HEK293 (cell line): ENCODE results near the gene ZBTB22.

ENCODE experiments used
- BCL11B ChIP-seq: fragments of 450-650 bp; formaldehyde crosslinking; IDR thresholded peaks from 2 replicates; pipeline ENCODE4 v1.5.1; 2016; ENCODE audit warnings: low read depth, missing biosample characterization, missing genetic modification characterization
- HIC1 ChIP-seq: fragments of 450-650 bp; formaldehyde crosslinking; IDR thresholded peaks from 2 replicates; pipeline ENCODE4 v1.5.1; 2016; ENCODE audit warnings: missing biosample characterization, missing genetic modification characterization
- HOXC10 ChIP-seq: sonication (generic); formaldehyde crosslinking; IDR thresholded peaks from 2 replicates; pipeline ENCODE4 v1.8.1; 2023; ENCODE audit warnings: mild to moderate bottlenecking, missing genetic modification reagents
- PRDM6 ChIP-seq: fragments of 450-650 bp; formaldehyde crosslinking; IDR thresholded peaks from 2 replicates; pipeline ENCODE4 v1.5.1; 2017; ENCODE audit warnings: missing biosample characterization, missing genetic modification characterization
- SP3 ChIP-seq: fragments of 450-650 bp; formaldehyde crosslinking; IDR thresholded peaks from 2 replicates; pipeline ENCODE4 v1.5.1; 2016; ENCODE audit warnings: missing biosample characterization, missing genetic modification characterization
- SP7 ChIP-seq: fragments of 450-650 bp; formaldehyde crosslinking; IDR thresholded peaks from 2 replicates; pipeline ENCODE4 v1.5.1; 2016; ENCODE audit warnings: missing biosample characterization, missing genetic modification characterization
- TCF7L2 ChIP-seq: IDR thresholded peaks from 2 replicates; pipeline ENCODE4 v1.6.1; 2011; ENCODE audit warnings: low read depth, mild to moderate bottlenecking, inconsistent platforms, low read length, moderate library complexity, borderline replicate concordance
- ZBTB49 ChIP-seq: fragments of 450-650 bp; formaldehyde crosslinking; IDR thresholded peaks from 2 replicates; pipeline ENCODE4 v1.5.1; 2016; ENCODE audit warnings: missing biosample characterization, missing genetic modification characterization, low read depth
- ZNF157 ChIP-seq: fragments of 450-650 bp; formaldehyde crosslinking; IDR thresholded peaks from 2 replicates; pipeline ENCODE4 v1.5.1; 2016; ENCODE audit warnings: missing biosample characterization, missing genetic modification characterization
- ZNF211 ChIP-seq: fragments of 450-650 bp; formaldehyde crosslinking; IDR thresholded peaks from 2 replicates; pipeline ENCODE4 v1.5.1; 2016; ENCODE audit warnings: low read depth, missing biosample characterization, missing genetic modification characterization
- ZNF23 ChIP-seq: fragments of 450-650 bp; formaldehyde crosslinking; IDR thresholded peaks from 2 replicates; pipeline ENCODE4 v1.5.1; 2016; ENCODE audit warnings: missing biosample characterization, missing genetic modification characterization, borderline replicate concordance
- ZNF239 ChIP-seq: fragments of 450-650 bp; formaldehyde crosslinking; IDR thresholded peaks from 2 replicates; pipeline ENCODE4 v1.5.1; 2016; ENCODE audit warnings: missing biosample characterization, missing genetic modification characterization
- ZNF280D ChIP-seq: fragments of 450-650 bp; formaldehyde crosslinking; IDR thresholded peaks from 2 replicates; pipeline ENCODE4 v1.5.1; 2016; ENCODE audit warnings: missing biosample characterization, missing genetic modification characterization
- ZNF398 ChIP-seq: fragments of 450-650 bp; formaldehyde crosslinking; IDR thresholded peaks from 2 replicates; pipeline ENCODE4 v1.5.1; 2017; ENCODE audit warnings: missing biosample characterization, missing genetic modification characterization
- ZNF426 ChIP-seq: fragments of 450-650 bp; formaldehyde crosslinking; IDR thresholded peaks from 2 replicates; pipeline ENCODE4 v1.5.1; 2017; ENCODE audit warnings: missing biosample characterization, missing genetic modification characterization, mild to moderate bottlenecking, inconsistent platforms, moderate library complexity
- ZNF48 ChIP-seq: fragments of 450-650 bp; formaldehyde crosslinking; IDR thresholded peaks from 2 replicates; pipeline ENCODE4 v1.5.1; 2016; ENCODE audit warnings: missing biosample characterization, missing genetic modification characterization
- ZNF747 ChIP-seq: fragments of 450-650 bp; formaldehyde crosslinking; IDR thresholded peaks from 2 replicates; pipeline ENCODE4 v1.5.1; 2016; ENCODE audit warnings: missing biosample characterization, missing genetic modification characterization
- ZSCAN18 ChIP-seq: fragments of 450-650 bp; formaldehyde crosslinking; IDR thresholded peaks from 2 replicates; pipeline ENCODE4 v1.5.1; 2016; ENCODE audit warnings: missing biosample characterization, missing genetic modification characterization
- ZXDB ChIP-seq: fragments of 450-650 bp; formaldehyde crosslinking; IDR thresholded peaks from 2 replicates; pipeline ENCODE4 v1.5.1; 2016; ENCODE audit warnings: missing biosample characterization, missing genetic modification characterization
- TF ChIP-seq, protein P1 (sequence below): fragments of 450-650 bp; formaldehyde crosslinking; IDR thresholded peaks from 2 replicates; pipeline ENCODE4 v1.5.1; 2016; ENCODE audit warnings: missing biosample characterization, missing genetic modification characterization
- TF ChIP-seq, protein P2 (sequence below): fragments of 450-650 bp; formaldehyde crosslinking; IDR thresholded peaks from 2 replicates; pipeline ENCODE4 v1.5.1; 2016; ENCODE audit warnings: missing biosample characterization, missing genetic modification characterization
- TF ChIP-seq, protein P3 (sequence below): fragments of 450-650 bp; formaldehyde crosslinking; IDR thresholded peaks from 2 replicates; pipeline ENCODE4; 2016; ENCODE audit warnings: missing biosample characterization, missing genetic modification characterization

The ZBTB22 gene

GRCh38 chr6:33279971-33280511 is 37.5 kb downstream of the ZBTB22 start (continued):
- TF ChIP-seq HOXC10 (CRISPR knock-in tag) (no peak), TCF7L2 (no peak), ZNF280D (tag by site-specific recombination) (no peak), BCL11B (tag by site-specific recombination) (no peak), ZXDB (peak; percentile 70), ZNF398 (tag by site-specific recombination) (peak; percentile 84), ZNF157 (tag by site-specific recombination) (no peak), SP7 (tag by site-specific recombination) (peak; percentile 63), ZNF23 (tag by site-specific recombination) (no peak), ZSCAN18 (tag by site-specific recombination) (no peak), HIC1 (tag by site-specific recombination) (no peak), ZNF426 (no peak), PRDM6 (tag by site-specific recombination) (no peak), ZBTB49 (tag by site-specific recombination) (no peak), ZNF48 (tag by site-specific recombination) (no peak), SP3 (no peak), ZNF747 (tag by site-specific recombination) (no peak), ZNF211 (no peak), ZNF239 (no peak)
- TF ChIP-seq, protein P1, sequence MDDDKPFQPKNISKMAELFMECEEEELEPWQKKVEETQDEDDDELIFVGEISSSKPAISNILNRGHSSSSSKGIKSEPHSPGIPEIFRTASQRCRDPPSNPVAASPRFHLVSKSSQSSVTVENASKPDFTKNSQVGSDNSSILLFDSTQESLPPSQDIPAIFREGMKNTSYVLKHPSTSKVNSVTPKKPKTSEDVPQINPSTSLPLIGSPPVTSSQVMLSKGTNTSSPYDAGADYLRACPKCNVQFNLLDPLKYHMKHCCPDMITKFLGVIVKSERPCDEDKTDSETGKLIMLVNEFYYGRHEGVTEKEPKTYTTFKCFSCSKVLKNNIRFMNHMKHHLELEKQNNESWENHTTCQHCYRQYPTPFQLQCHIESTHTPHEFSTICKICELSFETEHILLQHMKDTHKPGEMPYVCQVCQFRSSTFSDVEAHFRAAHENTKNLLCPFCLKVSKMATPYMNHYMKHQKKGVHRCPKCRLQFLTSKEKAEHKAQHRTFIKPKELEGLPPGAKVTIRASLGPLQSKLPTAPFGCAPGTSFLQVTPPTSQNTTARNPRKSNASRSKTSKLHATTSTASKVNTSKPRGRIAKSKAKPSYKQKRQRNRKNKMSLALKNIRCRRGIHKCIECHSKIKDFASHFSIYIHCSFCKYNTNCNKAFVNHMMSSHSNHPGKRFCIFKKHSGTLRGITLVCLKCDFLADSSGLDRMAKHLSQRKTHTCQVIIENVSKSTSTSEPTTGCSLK, result no peak
- TF ChIP-seq, protein P2, sequence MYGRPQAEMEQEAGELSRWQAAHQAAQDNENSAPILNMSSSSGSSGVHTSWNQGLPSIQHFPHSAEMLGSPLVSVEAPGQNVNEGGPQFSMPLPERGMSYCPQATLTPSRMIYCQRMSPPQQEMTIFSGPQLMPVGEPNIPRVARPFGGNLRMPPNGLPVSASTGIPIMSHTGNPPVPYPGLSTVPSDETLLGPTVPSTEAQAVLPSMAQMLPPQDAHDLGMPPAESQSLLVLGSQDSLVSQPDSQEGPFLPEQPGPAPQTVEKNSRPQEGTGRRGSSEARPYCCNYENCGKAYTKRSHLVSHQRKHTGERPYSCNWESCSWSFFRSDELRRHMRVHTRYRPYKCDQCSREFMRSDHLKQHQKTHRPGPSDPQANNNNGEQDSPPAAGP (tag by site-specific recombination), result 0 out of 2 replicates have a peak, but pooled peaks have one; percentile 37
- TF ChIP-seq, protein P3, sequence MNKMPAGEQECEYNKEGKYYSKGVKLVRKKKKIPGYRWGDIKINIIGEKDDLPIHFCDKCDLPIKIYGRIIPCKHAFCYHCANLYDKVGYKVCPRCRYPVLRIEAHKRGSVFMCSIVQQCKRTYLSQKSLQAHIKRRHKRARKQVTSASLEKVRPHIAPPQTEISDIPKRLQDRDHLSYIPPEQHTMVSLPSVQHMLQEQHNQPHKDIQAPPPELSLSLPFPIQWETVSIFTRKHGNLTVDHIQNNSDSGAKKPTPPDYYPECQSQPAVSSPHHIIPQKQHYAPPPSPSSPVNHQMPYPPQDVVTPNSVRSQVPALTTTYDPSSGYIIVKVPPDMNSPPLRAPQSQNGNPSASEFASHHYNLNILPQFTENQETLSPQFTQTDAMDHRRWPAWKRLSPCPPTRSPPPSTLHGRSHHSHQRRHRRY (tag by site-specific recombination), result no peak
